H1 (cell line): ENCODE data around the gene ZNF385B. TPM values are rescaled to one million over a fixed set of nuclear protein-coding genes. Genes with fewer than 3 reads are reported as not detected.

Experiments used
- CTCF ChIA-PET: fragments of 300-600 bp; sonication (Branson Sonifier 250); formaldehyde crosslinking; loops from one replicate; lab custom pipeline; 2021; ENCODE audit not compliant: partially characterized antibody; lab: Charles Lee
- POLR2A ChIA-PET: fragments of 300-600 bp; sonication (Branson Sonifier 250); formaldehyde crosslinking; loops from one replicate; lab custom pipeline; 2021; ENCODE audit warnings: inconsistent platforms; ENCODE audit not compliant: partially characterized antibody; lab: Charles Lee
- DNase-seq, 2 experiments: peaks; one replicate each; pipeline versions ENCODE4 v3.0.0 to v3.0.0-alpha.2; 2010 to 2022; ENCODE audit warnings: low spot score in 2 of 2, low read depth in 1 of 2, mixed read lengths in 1 of 2
- FAIRE-seq: peaks from 2 replicates; lab custom pipeline; 2011; peaks lifted over from hg19 to GRCh38; lab: Jason Lieb, UNC
- H2AFZ ChIP-seq: 2 replicates; pipeline ENCODE4 v1.8.1; 2012; ENCODE audit warnings: low read length, inconsistent platforms
- H2AK5ac ChIP-seq: 2 replicates; pipeline ENCODE4 v1.6.1; 2013; ENCODE audit warnings: low read depth, low read length
- H2BK120ac ChIP-seq: replicated peaks from 2 replicates; pipeline ENCODE3; 2013; ENCODE audit warnings: low read depth, low read length, inconsistent platforms
- H2BK12ac ChIP-seq: 2 replicates; pipeline ENCODE4 v1.6.1; 2013; ENCODE audit warnings: low read depth, low read length
- H2BK15ac ChIP-seq: 2 replicates; pipeline ENCODE4 v1.6.1; 2013; ENCODE audit warnings: low read length
- H2BK20ac ChIP-seq: 2 replicates; pipeline ENCODE4 v1.6.1; 2013; ENCODE audit warnings: low read length
- H2BK5ac ChIP-seq: 2 replicates; pipeline ENCODE4 v1.6.1; 2013; ENCODE audit warnings: low read depth, low read length
- H3K14ac ChIP-seq: 2 replicates; pipeline ENCODE4 v1.6.1; 2013; ENCODE audit warnings: inconsistent platforms; ENCODE audit not compliant: insufficient read length
- H3K18ac ChIP-seq: 2 replicates; pipeline ENCODE4 v1.6.1; 2013; ENCODE audit warnings: low read length; ENCODE audit errors: extremely low read depth
- H3K23ac ChIP-seq: 2 replicates; pipeline ENCODE4 v1.6.1; 2013; ENCODE audit warnings: inconsistent platforms; ENCODE audit not compliant: insufficient read length
- H3K23me2 ChIP-seq: 2 replicates; pipeline ENCODE4 v1.6.1; 2013; ENCODE audit warnings: low read depth, low read length
- H3K27ac ChIP-seq: 2 replicates; pipeline ENCODE4 v1.6.1; 2011; ENCODE audit warnings: low read depth, low read length, inconsistent platforms
- H3K27me3 ChIP-seq, 4 experiments: replicated peaks in 1 of 4; 1 replicate in 1 of 4; 2 replicates in 3 of 4; pipeline versions ENCODE4 v1.6.1 to v1.8.1; 2011 to 2013; ENCODE audit warnings: low read length in 3 of 4, mild to moderate bottlenecking in 3 of 4, inconsistent platforms in 2 of 4, mixed read lengths in 2 of 4, moderate library complexity in 1 of 4; ENCODE audit not compliant: control insufficient read depth in 3 of 4, insufficient read depth in 3 of 4; ENCODE audit errors: extremely low read depth in 1 of 4
- H3K36me3 ChIP-seq, 4 experiments: 2 replicates each; pipeline versions ENCODE4 v1.6.1 to v1.8.1; 2011 to 2013; ENCODE audit warnings: mild to moderate bottlenecking in 4 of 4, low read length in 3 of 4, moderate library complexity in 2 of 4, control low read depth in 1 of 4, inconsistent platforms in 1 of 4; ENCODE audit not compliant: insufficient read depth in 4 of 4, control insufficient read depth in 2 of 4
- H3K4ac ChIP-seq: replicated peaks from 2 replicates; pipeline ENCODE3; 2013; ENCODE audit warnings: low read length, low read depth, mixed read lengths, inconsistent platforms; ENCODE audit not compliant: insufficient read length
- H3K4me1 ChIP-seq, 4 experiments: replicated peaks in 1 of 4; 1 replicate in 1 of 4; 2 replicates in 3 of 4; pipeline versions ENCODE4 v1.6.1 to v1.8.1; 2011 to 2013; ENCODE audit warnings: low read length in 3 of 4, inconsistent platforms in 2 of 4, mixed read lengths in 1 of 4; ENCODE audit not compliant: insufficient read depth in 4 of 4, control insufficient read depth in 3 of 4
- H3K4me2 ChIP-seq, 2 experiments: 2 replicates each; pipeline versions ENCODE4 v1.6.1 to v1.8.1; 2011 to 2013; ENCODE audit warnings: low read depth in 2 of 2, low read length in 2 of 2, control low read depth in 1 of 2, inconsistent platforms in 1 of 2, mild to moderate bottlenecking in 1 of 2; ENCODE audit not compliant: insufficient read depth in 1 of 2
- H3K4me3 ChIP-seq, 4 experiments: fragments of 200-600, 300-600 bp in 1 of 4; sonication (generic), shearing (Covaris generic), sonication (Bioruptor Twin) in 1 of 4; 2 replicates each; pipeline versions ENCODE4 v1.5.1 to v1.8.1; 2011 to 2016; ENCODE audit warnings: low read length in 4 of 4, low read depth in 3 of 4, control low read depth in 2 of 4, inconsistent platforms in 2 of 4, mild to moderate bottlenecking in 2 of 4, mixed read lengths in 1 of 4, moderate library complexity in 1 of 4; ENCODE audit not compliant: insufficient read depth in 2 of 4; ENCODE audit errors: extremely low read depth in 1 of 4
- H3K56ac ChIP-seq: replicated peaks from 2 replicates; pipeline ENCODE3; 2013; ENCODE audit warnings: low read depth, mild to moderate bottlenecking, mixed read lengths, low read length, inconsistent platforms; ENCODE audit not compliant: insufficient read length
- H3K79me1 ChIP-seq: 2 replicates; pipeline ENCODE4 v1.6.1; 2013; ENCODE audit warnings: low read depth, low read length, control low read depth
- H3K79me2 ChIP-seq, 2 experiments: 2 replicates each; pipeline versions ENCODE4 v1.6.1 to v1.8.1; 2012 to 2013; ENCODE audit warnings: low read length in 2 of 2, mild to moderate bottlenecking in 2 of 2, inconsistent platforms in 1 of 2; ENCODE audit not compliant: insufficient read depth in 2 of 2, control insufficient read depth in 1 of 2
- H3K9ac ChIP-seq, 4 experiments: replicated peaks in 1 of 4; 1 replicate in 1 of 4; 2 replicates in 3 of 4; pipeline versions ENCODE4 v1.6.1 to v1.8.1; 2011 to 2013; ENCODE audit warnings: low read depth in 3 of 4, low read length in 3 of 4, control low read depth in 2 of 4, mild to moderate bottlenecking in 2 of 4, moderate library complexity in 2 of 4, inconsistent platforms in 1 of 4; ENCODE audit errors: extremely low read depth in 1 of 4
- H3K9me3 ChIP-seq, 2 experiments: 2 replicates each; pipeline versions ENCODE4 v1.6.1 to v1.8.1; 2012 to 2013; ENCODE audit warnings: mild to moderate bottlenecking in 2 of 2, moderate library complexity in 2 of 2, control low read depth in 1 of 2, inconsistent platforms in 1 of 2, low read depth in 1 of 2, low read length in 1 of 2, mixed read lengths in 1 of 2; ENCODE audit not compliant: insufficient read depth in 2 of 2
- H4K20me1 ChIP-seq, 2 experiments: replicated peaks in 1 of 2; 2 replicates each; pipeline versions ENCODE3 to v1.8.1; 2011 to 2013; ENCODE audit warnings: inconsistent platforms in 2 of 2, low read length in 2 of 2, mild to moderate bottlenecking in 1 of 2; ENCODE audit not compliant: insufficient read depth in 2 of 2, control insufficient read depth in 1 of 2
- H4K5ac ChIP-seq: 2 replicates; pipeline ENCODE4 v1.6.1; 2013; ENCODE audit warnings: low read length, low read depth, mixed read lengths, inconsistent platforms; ENCODE audit not compliant: insufficient read length
- H4K8ac ChIP-seq: 2 replicates; pipeline ENCODE4 v1.8.0; 2013; ENCODE audit warnings: mild to moderate bottlenecking, moderate library complexity, low read length, inconsistent platforms; ENCODE audit not compliant: insufficient read depth; ENCODE audit errors: extremely low read depth
- H4K91ac ChIP-seq: replicated peaks from 2 replicates; pipeline ENCODE3; 2013; ENCODE audit warnings: low read length, mixed read lengths, inconsistent platforms; ENCODE audit not compliant: insufficient read length
- BACH1 ChIP-seq: IDR thresholded peaks from 2 replicates; pipeline ENCODE4 v1.6.1; 2012; ENCODE audit warnings: low read length, improper control_type of control experiment
- CBX5 ChIP-seq: fragments of 300-800, 300-1000 bp; sonication (generic); IDR thresholded peaks from 2 replicates; pipeline ENCODE4 v1.7.1; 2016; ENCODE audit warnings: antibody characterized with exemption, low read length, low read depth
- CHD1 ChIP-seq: IDR thresholded peaks from 2 replicates; pipeline ENCODE4 v1.6.1; 2012; ENCODE audit warnings: low read depth, low read length, improper control_type of control experiment
- GABPA ChIP-seq: IDR thresholded peaks from 2 replicates; pipeline ENCODE4 v1.6.1; 2011; ENCODE audit warnings: mild to moderate bottlenecking, low read length, moderate library complexity, borderline replicate concordance; ENCODE audit not compliant: insufficient read depth
- HDAC6 ChIP-seq: IDR thresholded peaks from one replicate; pipeline ENCODE4 v1.7.1; 2012; ENCODE audit warnings: low read depth, mild to moderate bottlenecking, inconsistent platforms, low read length, moderate library complexity
- JUN ChIP-seq: IDR thresholded peaks from 2 replicates; pipeline ENCODE4 v1.6.1; 2011; ENCODE audit warnings: low read depth, mild to moderate bottlenecking, improper control_type of control experiment, low read length
- MAFK ChIP-seq: IDR thresholded peaks from 2 replicates; pipeline ENCODE4 v1.6.1; 2012; ENCODE audit warnings: low read depth, mild to moderate bottlenecking, improper control_type of control experiment, low read length
- POLR2A ChIP-seq, 2 experiments: IDR thresholded peaks; 1 replicate in 1 of 2; 2 replicates in 1 of 2; pipeline ENCODE4 v1.6.1; 2011; ENCODE audit warnings: low read depth in 2 of 2, low read length in 2 of 2, mild to moderate bottlenecking in 2 of 2; ENCODE audit errors: control extremely low read depth in 1 of 2
- POLR2AphosphoS5 ChIP-seq: IDR thresholded peaks from 2 replicates; pipeline ENCODE4 v1.6.1; 2011; ENCODE audit warnings: low read depth, low read length
- RAD21 ChIP-seq, 2 experiments: IDR thresholded peaks in 1 of 2; conservative IDR thresholded peaks in 1 of 2; 2 replicates each; pipeline ENCODE4 v1.6.1; 2011; ENCODE audit warnings: low read depth in 2 of 2, low read length in 2 of 2, improper control_type of control experiment in 1 of 2, inconsistent platforms in 1 of 2, mild to moderate bottlenecking in 1 of 2, moderate library complexity in 1 of 2
- SAP30 ChIP-seq: fragments of 300-600 bp; sonication (generic); IDR thresholded peaks from 2 replicates; pipeline ENCODE4 v1.7.1; 2012; ENCODE audit warnings: low read length, moderate library complexity, mild to moderate bottlenecking, inconsistent platforms; ENCODE audit not compliant: insufficient read depth, insufficient replicate concordance
- SP2 ChIP-seq: IDR thresholded peaks from 2 replicates; pipeline ENCODE4 v1.6.1; 2012; ENCODE audit warnings: mild to moderate bottlenecking, low read length, inconsistent platforms
- SUZ12 ChIP-seq: fragments of 200-600 bp; sonication (generic); IDR thresholded peaks from 2 replicates; pipeline ENCODE4 v1.6.1; 2012; ENCODE audit warnings: mild to moderate bottlenecking, inconsistent platforms, low read length, moderate library complexity, mixed read lengths
- TCF12 ChIP-seq: IDR thresholded peaks from 2 replicates; pipeline ENCODE4 v1.6.1; 2011; ENCODE audit warnings: low read depth, mild to moderate bottlenecking, low read length
- YY1 ChIP-seq: IDR thresholded peaks from 2 replicates; pipeline ENCODE4 v1.6.1; 2011; ENCODE audit warnings: low read depth, mild to moderate bottlenecking, low read length
- polyA plus RNA-seq, 7 experiments: library from polyadenylated mRNA; depleted of rRNA in 3 of 7; stranded (reverse) in 5 of 7; unstranded in 2 of 7; fragments of >200 nt in 5 of 7; fragments of 200-250 nt in 2 of 7; gene quantifications; 1 replicate in 5 of 7; 2 replicates in 1 of 7; 4 replicates in 1 of 7; pipeline versions ENCODE4 v1.2.1 to v1.2.3, GENCODE V29; 2011 to 2013; ENCODE audit warnings: missing spikeins in 2 of 7, mixed read lengths in 2 of 7
- total RNA-seq: library from RNA; stranded (reverse); fragmentation: NEBNext Ultra II Directional; extraction: Animal tissue kit (Norgen Biotek cat#: 25700); gene quantifications from 2 replicates; pipeline ENCODE4 v1.2.1, GENCODE V29; 2021
- TF ChIP-seq, protein P1 (sequence below): IDR thresholded peaks from 2 replicates; pipeline ENCODE4 v1.6.1; 2011; ENCODE audit warnings: low read length, improper control_type of control experiment

Gene ZNF385B
- total and polyA plus RNA-seq, 2 of the 8 experiments (the other 6 are each of a cell fraction or from before 2014, with no cell fraction given): 1.1 to 3.7 TPM

DNA sequence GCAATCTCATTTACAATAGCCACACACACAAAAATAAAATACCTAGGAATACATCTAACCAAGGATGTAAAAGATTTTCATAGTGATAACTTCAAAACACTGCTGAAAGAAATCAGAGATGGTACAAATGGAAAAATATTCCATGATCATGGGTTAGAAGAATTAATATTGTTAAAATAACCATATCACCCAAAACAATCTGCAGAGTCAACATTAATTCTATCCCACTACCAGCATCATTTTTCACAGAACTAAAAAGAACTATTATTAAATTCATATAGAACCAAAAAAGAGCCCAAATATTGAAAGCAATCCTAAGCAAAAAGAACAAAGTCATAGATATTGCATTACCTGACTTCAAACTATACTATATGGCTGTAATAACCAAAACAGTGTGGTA lies 50.4 kb downstream of the ZNF385B start:
- no peak for TF ChIP-seq SUZ12
- TF ChIP-seq, protein P1, sequence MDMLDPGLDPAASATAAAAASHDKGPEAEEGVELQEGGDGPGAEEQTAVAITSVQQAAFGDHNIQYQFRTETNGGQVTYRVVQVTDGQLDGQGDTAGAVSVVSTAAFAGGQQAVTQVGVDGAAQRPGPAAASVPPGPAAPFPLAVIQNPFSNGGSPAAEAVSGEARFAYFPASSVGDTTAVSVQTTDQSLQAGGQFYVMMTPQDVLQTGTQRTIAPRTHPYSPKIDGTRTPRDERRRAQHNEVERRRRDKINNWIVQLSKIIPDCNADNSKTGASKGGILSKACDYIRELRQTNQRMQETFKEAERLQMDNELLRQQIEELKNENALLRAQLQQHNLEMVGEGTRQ: no peak
- TF ChIP-seq BACH1: no peak
- TF ChIP-seq POLR2AphosphoS5: no peak
- no peak for TF ChIP-seq CBX5
- no peak for TF ChIP-seq POLR2A (IDR thresholded peaks at IDR 0.05; ENCODE audit: control extremely low read depth in 1 of 2, low read depth in 2 of 2, low read length in 2 of 2)
- no peak for TF ChIP-seq CHD1
- no peak for TF ChIP-seq YY1
- no peak for TF ChIP-seq MAFK
- TF ChIP-seq SAP30: no peak
- TF ChIP-seq RAD21 (IDR thresholded peaks at IDR 0.05 in 1 of 2, conservative IDR thresholded peaks at IDR 0.05 in 1 of 2; ENCODE audit: low read depth in 2 of 2, low read length in 2 of 2): no peak
- no peak for TF ChIP-seq TCF12
- no peak for TF ChIP-seq JUN
- TF ChIP-seq HDAC6: no peak
- TF ChIP-seq SP2: no peak
- TF ChIP-seq GABPA: no peak
- Histone ChIP-seq H3K79me2 (no peaks in the 10 kb centered on the region), H2BK120ac (no peak overlapping the region), H3K18ac (no peak overlapping the region), H3K14ac (no peak overlapping the region), H3K4me2 (no peak overlapping the region), H3K27ac (no peak overlapping the region), H4K8ac (no peak overlapping the region), H3K4ac (no peak overlapping the region), H2AK5ac (no peak overlapping the region), H4K91ac (no peak overlapping the region), H3K4me3 (no peak overlapping the region), H3K27me3 (no peaks in the 10 kb centered on the region), H2BK20ac (no peak overlapping the region), H4K5ac (no peak overlapping the region), H3K56ac (no peak overlapping the region), H3K23ac (no peak overlapping the region), H3K4me1 (no peaks in the 10 kb centered on the region), H3K36me3 (no peaks in the 10 kb centered on the region), H2BK5ac (no peak overlapping the region), H3K9ac (no peak overlapping the region), H3K9me3 (no peaks in the 10 kb centered on the region), H2BK15ac (no peak overlapping the region), H2AFZ (no peak overlapping the region), H2BK12ac (no peak overlapping the region), H3K79me1 (no peaks in the 10 kb centered on the region), H4K20me1 (no peaks in the 10 kb centered on the region), H3K23me2 (no peaks in the 10 kb centered on the region)
- CTCF ChIA-PET: no interaction called here
- FAIRE-seq (no peak), DNase-seq (no peak)
- POLR2A ChIA-PET: no interaction called here
